ENCODE results near the gene ME3.
"Not testable (repeated sequence)": the region's sequence is repeated elsewhere in the genome, so short reads cannot be mapped to it uniquely, and the experiment has no call there.

- not testable (repeated sequence) for TF ChIP-seq CTCF (conservative IDR thresholded peaks at IDR 0.05; ENCODE audit: low read length); EZH2phosphoT487 (IDR thresholded peaks at IDR 0.05; ENCODE audit: borderline replicate concordance, low read depth, low read length)
These were observed 255.5 kb downstream of the ME3 start for GRCh38 chr11:86416951-86417350.
